Ovary (tissue), 9 donors: ENCODE results near the gene SCAPER. TPM values are rescaled to one million over a fixed set of nuclear protein-coding genes. Genes with fewer than 3 reads are reported as not detected.
"Not testable (repeated sequence)": the region's sequence is repeated elsewhere in the genome, so short reads cannot be mapped to it uniquely, and the experiment has no call there.

ENCODE experiments used
- DNase-seq, 5 donors: peaks; one replicate each; pipeline ENCODE4 v3.0.0-alpha.2; 2019 to 2020
- H3K27ac ChIP-seq, 2 donors: fragments of 200-600 bp; one replicate each; pipeline versions ENCODE4 v1.5.1 to v1.8.0; 2019 to 2022
- H3K27me3 ChIP-seq: fragments of 200-600 bp; one replicate; pipeline ENCODE4 v1.8.0; 2022
- H3K36me3 ChIP-seq: fragments of 200-600 bp; sonication (generic); one replicate; pipeline ENCODE4 v1.5.1; 2019
- H3K4me1 ChIP-seq: one replicate; pipeline ENCODE4 v1.8.1; 2013; ENCODE audit warnings: mild to moderate bottlenecking, moderate library complexity; ENCODE audit not compliant: insufficient read depth
- H3K4me3 ChIP-seq: fragments of 200-600 bp; sonication (generic); one replicate; pipeline ENCODE4 v1.5.1; 2017
- H3K9me3 ChIP-seq, 2 donors: fragments of 200-600 bp in 1 of 2; sonication (generic) in 1 of 2; one replicate each; pipeline versions ENCODE4 v1.5.1 to v1.8.1; 2013 to 2019; ENCODE audit warnings: mild to moderate bottlenecking in 1 of 2, moderate library complexity in 1 of 2
- EP300 ChIP-seq: sonication (generic); formaldehyde crosslinking; IDR thresholded peaks from one replicate; pipeline ENCODE4 v1.6.1; 2017; ENCODE audit warnings: antibody characterized with exemption
- POLR2A ChIP-seq: fragments of 450-650 bp; IDR thresholded peaks from one replicate; pipeline ENCODE4 v1.6.1; 2017; ENCODE audit warnings: antibody characterized with exemption, mild to moderate bottlenecking, moderate library complexity
- WGBS, 3 donors: extraction: QIAGEN DNeasy Blood & Tissue Kit in 1 of 3; methylation state at CpG; one replicate each; pipeline versions ENCODE4 v1.1.5 to v1.1.7; 2013 to 2017; 5-methylcytosine and 5-hydroxymethylcytosine counted together
- intact Hi-C, 4 donors: fragments of 100-400 bp; cut with DNase I; formaldehyde crosslinking; loops; one replicate each; pipeline versions ENCODE4 v1.11.0 to v1.15.1; 2022 to 2023
- polyA plus RNA-seq, 2 donors: library from polyadenylated mRNA; stranded (reverse); fragments of 200-250 nt in 1 of 2; fragments of 350-450 nt in 1 of 2; fragmentation: Illumina TruSeq in 1 of 2; extraction: RNeasy Lipid Tissue Mini Kit (QIAGEN cat#74804) in 1 of 2; gene quantifications; one replicate each; pipeline ENCODE4 v1.2.3, GENCODE V29; 2013 to 2014
- total RNA-seq, 7 donors: library from RNA; depleted of rRNA in 2 of 7; stranded (reverse); fragments of >200 nt in 2 of 7; fragmentation: NEBNext Ultra II Directional in 3 of 7; extraction: Animal tissue kit (Norgen Biotek cat#: 25700) in 3 of 7; gene quantifications; one replicate each; pipeline versions ENCODE4 v1.1.0 to v1.2.4, GENCODE V29; 2016 to 2023
- TF ChIP-seq, protein P1 (sequence below), 3 donors: fragments of 450-650 bp in 2 of 3; fragments of 200-600 bp in 1 of 3; IDR thresholded peaks; one replicate each; pipeline versions ENCODE4 v1.5.1 to v1.8.0; 2016 to 2022; ENCODE audit warnings: antibody characterized with exemption in 3 of 3, mild to moderate bottlenecking in 1 of 3
- donor health status: DM: no; HTN: no; CAD: no; lungs with moderate emphysema.
- donor health status: DM: no; HTN: no; CAD: no.
- donor health status: Bipolar disorder and iron deficiency.
- donor health status: DM: yes; HTN: yes; CAD: no.
- donor health status: DM: no; HTN: no; CAD: no.
- donor health status: DM: yes; HTN: yes; CAD: no.

The SCAPER gene
- total and polyA plus RNA-seq, 9 donors, result 13.7 to 45.8 (median 27.9) TPM

DNA sequence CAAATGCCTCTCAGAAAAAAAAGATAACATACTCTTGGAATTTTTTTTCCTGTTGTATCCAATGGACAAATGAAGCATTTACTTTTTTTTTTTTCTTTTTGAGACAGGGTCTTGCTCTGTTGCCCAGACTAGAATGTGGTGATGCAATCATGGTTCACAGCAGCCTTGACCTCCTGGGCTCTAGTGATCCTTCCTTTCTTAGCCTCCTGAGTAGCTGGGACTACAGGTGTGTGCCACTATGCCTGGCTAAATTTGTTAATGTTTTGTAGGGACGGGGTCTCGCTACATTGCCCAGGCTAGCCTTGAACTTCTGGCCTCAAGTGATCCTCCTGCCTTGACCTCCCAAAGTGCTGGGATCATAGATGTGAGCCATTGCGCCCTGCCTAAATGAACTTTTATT lies 401.3 kb downstream of the SCAPER start:
- H3K4me1 ChIP-seq, result no peaks in the 10 kb centered on the region
- intact Hi-C loops, result no loop called here
- DNase-seq, result no peak
- H3K36me3 ChIP-seq, result no peaks in the 10 kb centered on the region
- H3K4me3 ChIP-seq, result no peak overlapping the region
- H3K27ac ChIP-seq, result no peak overlapping the region
- no peaks in the 10 kb centered on the region for H3K27me3 ChIP-seq
- 95 to 99% (median 95%) methylated on average over 3 of the region's 3 CpGs for WGBS, 3 donors
- H3K9me3 ChIP-seq, result no peaks in the 10 kb centered on the region
- TF ChIP-seq, protein P1, sequence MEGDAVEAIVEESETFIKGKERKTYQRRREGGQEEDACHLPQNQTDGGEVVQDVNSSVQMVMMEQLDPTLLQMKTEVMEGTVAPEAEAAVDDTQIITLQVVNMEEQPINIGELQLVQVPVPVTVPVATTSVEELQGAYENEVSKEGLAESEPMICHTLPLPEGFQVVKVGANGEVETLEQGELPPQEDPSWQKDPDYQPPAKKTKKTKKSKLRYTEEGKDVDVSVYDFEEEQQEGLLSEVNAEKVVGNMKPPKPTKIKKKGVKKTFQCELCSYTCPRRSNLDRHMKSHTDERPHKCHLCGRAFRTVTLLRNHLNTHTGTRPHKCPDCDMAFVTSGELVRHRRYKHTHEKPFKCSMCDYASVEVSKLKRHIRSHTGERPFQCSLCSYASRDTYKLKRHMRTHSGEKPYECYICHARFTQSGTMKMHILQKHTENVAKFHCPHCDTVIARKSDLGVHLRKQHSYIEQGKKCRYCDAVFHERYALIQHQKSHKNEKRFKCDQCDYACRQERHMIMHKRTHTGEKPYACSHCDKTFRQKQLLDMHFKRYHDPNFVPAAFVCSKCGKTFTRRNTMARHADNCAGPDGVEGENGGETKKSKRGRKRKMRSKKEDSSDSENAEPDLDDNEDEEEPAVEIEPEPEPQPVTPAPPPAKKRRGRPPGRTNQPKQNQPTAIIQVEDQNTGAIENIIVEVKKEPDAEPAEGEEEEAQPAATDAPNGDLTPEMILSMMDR (IDR thresholded peaks at IDR 0.05), result no peak
- TF ChIP-seq POLR2A (no peak), EP300 (no peak)

DNA sequence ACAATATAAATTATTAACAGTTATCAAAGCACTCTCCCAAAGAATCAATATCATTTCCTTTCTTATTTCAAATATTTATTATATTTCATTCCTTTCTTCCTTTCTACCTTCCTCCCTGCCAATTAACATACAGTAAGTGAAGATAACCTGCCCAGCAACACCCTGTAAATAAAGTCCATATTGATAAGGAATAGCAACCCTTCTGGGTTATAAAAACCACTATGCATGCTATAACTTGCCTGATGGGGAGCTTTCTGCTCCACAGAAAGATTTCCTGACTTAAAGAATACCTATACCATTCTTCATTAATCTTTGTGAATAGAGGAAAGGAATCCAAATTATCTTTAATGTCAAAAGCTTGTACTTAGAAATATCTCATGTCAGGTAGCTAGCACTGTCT lies 402.0 kb downstream of the SCAPER start:
- no peaks in the 10 kb centered on the region for H3K36me3 ChIP-seq
- H3K27me3 ChIP-seq, result no peaks in the 10 kb centered on the region
- H3K27ac ChIP-seq, result no peak overlapping the region
- TF ChIP-seq POLR2A (no peak), EP300 (no peak)
- TF ChIP-seq, protein P1 (IDR thresholded peaks at IDR 0.05), result no peak
- no peaks in the 10 kb centered on the region for H3K4me1 ChIP-seq
- DNase-seq, result no peak
- intact Hi-C loops, result no loop called here
- H3K9me3 ChIP-seq, result no peaks in the 10 kb centered on the region
- no peak overlapping the region for H3K4me3 ChIP-seq

DNA sequence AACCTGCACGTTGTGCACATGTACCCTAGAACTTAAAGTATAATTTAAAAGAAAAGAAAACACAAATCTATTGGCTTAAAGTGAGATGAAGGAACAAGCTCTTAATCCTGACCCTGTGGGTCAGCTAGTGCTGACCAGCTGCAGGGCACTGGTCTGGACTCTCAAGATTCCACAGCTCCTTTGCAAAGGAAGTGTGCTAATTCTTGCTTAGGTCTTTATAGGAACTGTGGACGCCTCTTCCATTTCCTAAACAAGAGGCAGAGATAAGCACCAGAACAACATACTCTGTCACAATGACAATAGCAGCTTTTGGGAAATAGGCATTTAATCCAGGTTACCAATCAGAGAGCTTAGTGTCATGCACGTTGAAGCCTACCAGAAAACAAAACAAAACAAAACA lies 402.5 kb downstream of the SCAPER start:
- intact Hi-C loops, result no loop called here
- Histone ChIP-seq H3K27ac (no peak overlapping the region), H3K9me3 (no peaks in the 10 kb centered on the region), H3K4me3 (no peak overlapping the region), H3K27me3 (no peaks in the 10 kb centered on the region), H3K36me3 (no peaks in the 10 kb centered on the region), H3K4me1 (no peaks in the 10 kb centered on the region)
- WGBS, 3 donors, result 75 to 88% (median 84%) methylated on average over 3 of the region's 3 CpGs
- TF ChIP-seq POLR2A (no peak), EP300 (no peak)
- TF ChIP-seq, protein P1 (IDR thresholded peaks at IDR 0.05), result no peak
- DNase-seq, result no peak

DNA sequence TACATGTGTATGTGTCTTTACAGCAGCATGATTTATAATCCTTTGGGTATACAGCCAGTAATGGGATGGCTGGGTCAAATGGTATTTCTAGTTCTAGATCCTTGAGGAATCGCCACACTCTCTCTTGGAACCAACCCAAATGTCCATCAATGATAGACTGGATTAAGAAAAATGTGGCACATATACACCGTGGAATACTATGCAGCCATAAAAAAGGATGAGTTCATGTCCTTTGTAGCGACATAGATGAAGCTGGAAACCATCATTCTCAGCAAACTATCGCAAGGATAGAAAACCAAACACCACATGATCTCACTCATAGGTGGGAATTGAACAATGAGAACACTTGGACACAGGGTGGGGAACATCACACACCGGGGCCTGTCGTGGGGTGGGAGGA lies 403.0 kb downstream of the SCAPER start:
- intact Hi-C loops, H3K9me3 ChIP-seq, H3K4me3 ChIP-seq, H3K4me1 ChIP-seq, H3K27me3 ChIP-seq, DNase-seq, H3K36me3 ChIP-seq, H3K27ac ChIP-seq: not testable (repeated sequence)
- 95 to 98% (median 97%) methylated on average over 6 of the region's 6 CpGs for WGBS, 3 donors

DNA sequence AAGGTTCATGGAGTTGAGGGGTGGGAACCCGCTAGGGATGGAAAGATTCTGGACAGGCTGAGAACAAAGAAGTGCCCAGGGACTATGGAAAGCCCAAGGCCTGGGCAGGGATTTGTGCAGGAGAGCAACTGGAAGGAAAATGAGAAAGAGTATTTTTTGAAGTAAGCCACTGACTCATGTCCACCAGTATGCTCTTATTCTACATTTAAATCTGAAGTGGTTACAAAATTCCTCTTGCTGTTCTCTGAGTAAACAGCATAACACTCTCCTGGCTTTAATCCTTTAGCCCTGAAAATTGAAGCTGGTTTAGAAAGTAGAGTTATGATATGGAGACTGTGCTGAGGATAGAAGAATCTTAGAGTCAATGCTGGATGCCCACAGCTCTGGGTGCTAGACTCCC lies 403.4 kb downstream of the SCAPER start:
- intact Hi-C loops, result no loop called here
- no peaks in the 10 kb centered on the region for H3K9me3 ChIP-seq
- H3K36me3 ChIP-seq, result no peaks in the 10 kb centered on the region
- H3K27ac ChIP-seq, result no peak overlapping the region
- WGBS, 3 donors, result 94 to 97% (median 95%) methylated on average over 1 of the region's 1 CpG
- TF ChIP-seq EP300 (no peak), POLR2A (no peak)
- TF ChIP-seq, protein P1 (IDR thresholded peaks at IDR 0.05), result no peak
- no peak for DNase-seq
- H3K4me1 ChIP-seq, result no peaks in the 10 kb centered on the region
- H3K27me3 ChIP-seq, result no peaks in the 10 kb centered on the region
- no peak overlapping the region for H3K4me3 ChIP-seq
